AG09309 (cell line): Measurements from ENCODE around the gene TNFSF13.

Experiments used
- DNase-seq: peaks from one replicate; pipeline ENCODE4 v3.0.0-alpha.2; 2010; ENCODE audit warnings: low read depth
- H3K4me3 ChIP-seq: 2 replicates; pipeline ENCODE4 v1.5.1; 2011; ENCODE audit warnings: mild to moderate bottlenecking, low read depth, low read length, moderate library complexity; ENCODE audit not compliant: control insufficient read depth
- CTCF ChIP-seq: IDR thresholded peaks from 2 replicates; pipeline ENCODE4 v1.5.1; 2011; ENCODE audit warnings: mild to moderate bottlenecking, low read depth, low read length, inconsistent platforms; ENCODE audit not compliant: insufficient read depth, control insufficient read depth; ENCODE audit errors: missing control alignments

The TNFSF13 gene

DNA sequence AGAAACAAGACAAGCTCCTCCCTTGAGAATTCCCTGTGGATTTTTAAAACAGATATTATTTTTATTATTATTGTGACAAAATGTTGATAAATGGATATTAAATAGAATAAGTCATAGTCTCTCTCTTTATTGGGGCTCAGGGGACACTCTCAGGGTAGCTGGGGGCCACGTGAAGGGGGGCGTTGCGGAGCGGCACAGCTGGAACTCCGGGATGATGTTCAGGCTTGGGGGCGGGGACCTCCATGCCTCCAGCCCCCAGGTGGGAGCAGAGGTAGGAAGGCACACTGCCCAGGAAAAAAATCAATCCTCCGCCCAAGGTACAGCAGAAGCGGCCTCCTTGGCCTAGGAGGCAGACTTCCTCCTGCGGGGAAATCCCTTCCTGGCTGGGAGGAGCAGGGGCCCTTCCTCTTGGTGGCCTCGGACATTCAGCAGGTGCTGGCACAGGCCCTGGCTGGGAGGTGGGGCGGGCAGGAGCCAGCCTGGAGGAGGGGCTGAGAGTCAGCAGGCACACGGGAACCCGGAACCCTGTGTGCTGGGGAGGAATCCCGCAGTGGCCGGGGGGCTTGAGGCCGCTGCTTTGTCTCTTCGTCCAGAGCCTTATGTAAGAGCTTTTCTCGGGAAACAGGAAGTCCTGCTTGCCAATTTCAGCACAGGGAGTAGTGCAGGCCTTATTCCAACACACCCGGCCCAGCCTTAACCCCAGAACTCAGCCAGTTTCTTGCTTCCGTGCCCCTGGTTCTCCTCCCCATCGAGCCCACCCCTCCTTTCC, 591 bp upstream of the TNFSF13 start:
- DNase-seq, result peak; percentile 28
- H3K4me3 ChIP-seq, result no peak overlapping the region; the same call in 1 of the 2 replicates

DNA sequence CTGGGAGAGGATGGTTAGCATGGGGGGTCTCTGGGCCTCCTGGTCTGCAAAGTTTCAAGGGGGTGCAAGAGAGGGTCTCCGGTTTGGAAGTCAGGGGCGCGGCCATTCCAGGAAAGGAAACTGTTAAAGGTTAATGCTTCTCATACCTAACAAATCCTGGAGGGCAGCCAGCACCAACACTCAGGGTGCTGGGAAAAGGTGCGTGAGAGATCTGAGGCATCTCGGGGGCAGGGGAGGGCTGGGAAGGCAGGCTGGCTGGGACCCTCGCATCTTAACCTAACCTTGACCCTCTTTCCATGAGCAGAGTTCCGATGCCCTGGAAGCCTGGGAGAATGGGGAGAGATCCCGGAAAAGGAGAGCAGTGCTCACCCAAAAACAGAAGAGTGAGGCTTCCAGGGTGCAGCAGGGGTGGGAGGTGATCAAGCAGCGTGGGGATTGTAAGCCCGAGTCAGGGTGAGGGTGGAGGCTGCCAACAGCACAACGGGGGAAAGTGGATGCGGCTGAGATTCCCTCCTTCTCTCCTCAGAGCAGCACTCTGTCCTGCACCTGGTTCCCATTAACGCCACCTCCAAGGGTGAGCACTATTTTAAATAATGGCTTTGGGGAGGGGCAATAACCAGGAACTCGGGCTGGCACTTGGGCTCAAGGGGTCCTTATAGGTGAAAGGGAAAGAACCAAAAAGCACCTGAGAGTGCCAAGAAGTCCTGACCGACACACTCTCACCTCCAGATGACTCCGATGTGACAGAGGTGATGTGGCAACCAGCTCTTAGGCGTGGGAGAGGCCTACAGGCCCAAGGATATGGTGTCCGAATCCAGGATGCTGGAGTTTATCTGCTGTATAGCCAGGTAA, 996 bp downstream of the TNFSF13 start:
- DNase-seq, result no peak
- no peak for TF ChIP-seq CTCF
- H3K4me3 ChIP-seq, result no peak overlapping the region

More for the DNA sequence above, 591 bp upstream of the TNFSF13 start:
- TF ChIP-seq CTCF, result no peak

DNA sequence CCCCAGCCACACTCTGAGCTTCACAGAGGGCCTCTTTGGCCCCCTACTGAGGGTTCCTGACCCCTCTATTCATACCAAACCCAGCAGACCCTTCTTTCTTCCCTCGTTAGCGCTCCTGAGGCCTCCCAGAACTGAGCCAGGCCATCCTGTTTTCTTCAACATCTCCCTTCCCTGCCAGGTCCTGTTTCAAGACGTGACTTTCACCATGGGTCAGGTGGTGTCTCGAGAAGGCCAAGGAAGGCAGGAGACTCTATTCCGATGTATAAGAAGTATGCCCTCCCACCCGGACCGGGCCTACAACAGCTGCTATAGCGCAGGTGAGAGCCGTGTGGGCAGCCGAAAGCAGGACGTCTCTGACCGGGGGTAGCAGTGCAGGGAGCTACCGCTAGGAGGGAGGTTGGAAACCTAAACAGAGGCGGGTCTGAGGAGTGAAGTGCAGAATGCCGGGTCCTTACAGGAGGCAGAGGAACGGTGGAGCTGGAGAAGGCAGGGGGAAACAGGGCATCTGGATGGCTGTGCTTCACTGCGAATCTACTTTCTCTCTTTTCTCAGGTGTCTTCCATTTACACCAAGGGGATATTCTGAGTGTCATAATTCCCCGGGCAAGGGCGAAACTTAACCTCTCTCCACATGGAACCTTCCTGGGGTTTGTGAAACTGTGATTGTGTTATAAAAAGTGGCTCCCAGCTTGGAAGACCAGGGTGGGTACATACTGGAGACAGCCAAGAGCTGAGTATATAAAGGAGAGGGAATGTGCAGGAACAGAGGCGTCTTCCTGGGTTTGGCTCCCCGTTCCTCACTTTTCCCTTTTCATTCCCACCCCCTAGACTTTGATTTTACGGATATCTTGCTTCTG, 1.9 kb downstream of the TNFSF13 start:
- DNase-seq, result no peak
- TF ChIP-seq CTCF, result peak; percentile 72
- H3K4me3 ChIP-seq, result peak overlapping the region; percentile 82

- peak; percentile 92 for TF ChIP-seq CTCF
- no peak for DNase-seq
- peak overlapping the region; percentile 82 for H3K4me3 ChIP-seq
These were observed 2.6 kb downstream of the TNFSF13 start for GRCh38 chr17:7561028-7561575.

DNA sequence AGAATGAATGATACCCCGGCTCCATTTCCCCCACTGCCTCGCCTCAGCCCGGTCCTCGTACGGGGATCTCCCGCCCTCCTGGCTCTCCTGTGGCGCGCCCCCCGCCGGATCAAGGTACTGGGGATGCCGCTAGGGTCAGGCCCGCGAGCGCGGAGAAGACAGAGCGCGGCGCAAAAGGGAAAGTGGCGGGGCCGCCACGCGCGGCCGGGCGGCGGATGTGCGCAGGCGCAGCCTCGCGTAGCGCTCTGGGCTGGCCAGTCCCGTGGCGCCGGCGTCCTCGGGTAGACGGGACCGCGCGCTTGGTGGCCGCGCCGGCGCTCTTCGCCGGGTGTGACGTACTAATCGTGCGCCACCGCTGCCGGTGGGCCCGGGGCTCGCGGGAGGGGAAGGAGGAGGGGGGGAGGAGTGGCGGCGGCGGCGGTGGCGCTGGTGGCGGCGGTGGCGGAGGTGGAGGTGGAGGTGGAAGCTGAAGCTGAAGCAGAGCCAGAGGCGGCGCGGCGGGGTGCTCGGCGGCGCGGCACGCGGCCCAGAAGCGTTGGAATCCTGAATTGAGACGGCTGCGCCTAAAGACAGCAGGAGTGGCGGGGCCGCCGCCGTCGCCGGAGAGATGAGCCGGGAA, 3.1 kb downstream of the TNFSF13 start, which contains the start of gene SENP3:
SENP3 (plus strand) TSS at position 331 of the 619 bp plus-strand sequence. CDS start 1,158 bp downstream, outside the sequence.
- peak within 1 kb of the TSS; percentile 82 for H3K4me3 ChIP-seq
- TF ChIP-seq CTCF, result no peak
- peak; percentile 61 for DNase-seq
